IPS-20b (cell line): ENCODE measurements around the gene ZNF230.
A peak's percentile ranks its signal among the peaks of the same experiment; 100 is the strongest.

ENCODE experiments used
- H3K27ac ChIP-seq: one replicate; pipeline ENCODE4 v1.5.1; 2013; ENCODE audit warnings: low read length
- H3K27me3 ChIP-seq: 2 replicates; pipeline ENCODE4 v1.6.1; 2013; ENCODE audit warnings: mild to moderate bottlenecking, low read length, inconsistent platforms; ENCODE audit not compliant: insufficient read depth
- H3K36me3 ChIP-seq: 2 replicates; pipeline ENCODE4 v1.6.1; 2013; ENCODE audit warnings: low read depth, mild to moderate bottlenecking, inconsistent platforms, low read length, moderate library complexity; ENCODE audit not compliant: insufficient read depth
- H3K4me1 ChIP-seq: 2 replicates; pipeline ENCODE4 v1.6.1; 2013; ENCODE audit warnings: mild to moderate bottlenecking, control low read depth, inconsistent platforms, low read length, moderate library complexity; ENCODE audit not compliant: insufficient read depth
- H3K4me3 ChIP-seq: 2 replicates; pipeline ENCODE4 v1.5.1; 2013; ENCODE audit warnings: mild to moderate bottlenecking, low read length, inconsistent platforms
- H3K9ac ChIP-seq: 2 replicates; pipeline ENCODE4 v1.6.1; 2013; ENCODE audit warnings: low read depth, mild to moderate bottlenecking, inconsistent platforms, low read length, moderate library complexity
- H3K9me3 ChIP-seq: 2 replicates; pipeline ENCODE4 v1.6.1; 2013; ENCODE audit warnings: mild to moderate bottlenecking, low read depth, low read length, inconsistent platforms; ENCODE audit not compliant: insufficient read depth

ZNF230 gene

DNA sequence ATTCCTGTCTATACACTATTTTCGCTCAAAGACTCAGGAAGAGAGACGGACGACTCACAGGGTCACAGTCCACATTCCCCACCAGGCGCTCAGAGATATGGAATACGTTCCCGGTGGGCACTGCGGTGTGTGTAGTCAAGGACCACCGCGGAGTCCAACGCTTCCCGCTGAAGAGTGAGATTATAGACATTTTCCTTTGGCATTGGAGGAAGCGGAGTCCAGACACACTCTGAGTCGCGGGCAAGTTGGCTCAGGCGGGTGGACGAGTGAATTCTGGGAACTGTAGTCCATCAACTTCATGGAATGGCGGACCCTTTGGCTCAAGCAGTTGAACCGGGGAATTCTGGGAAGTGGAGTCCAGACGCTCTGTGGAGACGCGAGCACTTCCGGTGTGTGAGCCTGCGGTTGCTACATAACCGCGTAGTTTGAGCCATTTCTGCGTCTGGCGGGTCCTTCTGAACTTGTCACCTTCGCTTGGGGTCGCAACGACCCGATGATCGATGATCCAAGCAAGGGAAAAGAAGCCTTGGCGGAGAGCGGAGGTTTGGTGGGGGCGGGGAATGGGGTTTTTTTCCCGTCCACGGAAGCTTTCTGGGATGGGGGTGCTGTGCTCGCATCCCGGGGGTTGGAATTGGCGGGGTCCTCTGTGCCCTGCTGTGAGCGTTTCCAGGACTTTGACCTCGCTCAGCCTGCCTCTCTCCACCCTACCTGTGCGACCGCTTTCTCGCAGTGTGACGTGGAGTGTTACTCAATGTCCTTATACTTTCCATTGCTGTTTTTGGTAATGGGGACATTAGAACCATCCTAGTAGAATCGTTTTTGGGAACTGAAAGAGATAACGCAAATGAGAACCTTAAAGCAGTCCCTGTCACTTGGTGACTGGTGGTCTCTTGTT lies at the start of gene ZNF230:
TSS of gene ZNF230 (plus strand) at position 392 of the 895 bp plus-strand sequence. CDS start 4,122 bp downstream, outside the sequence.
- H3K4me3 ChIP-seq = peak within 1 kb of the TSS; percentile 93
- H3K9ac ChIP-seq = peak within 1 kb of the TSS; percentile 70
- no peaks in the 10 kb centered on the region for H3K4me1 ChIP-seq
- 0 out of 2 replicates have a peak, but pooled peaks cover under 1% of the 10 kb centered on the region for H3K36me3 ChIP-seq
- H3K27me3 ChIP-seq = no peaks in the 10 kb centered on the region
- H3K9me3 ChIP-seq = peaks cover 31% of the 10 kb centered on the region; the same call in 1 of the 2 replicates
- no peak within 1 kb of the TSS for H3K27ac ChIP-seq

GRCh38 chr19:43956827-43957226 lies 45.9 kb upstream of the ZNF230 start:
- Histone ChIP-seq H3K4me1 (no peaks in the 10 kb centered on the region), H3K27ac (no peak overlapping the region), H3K9me3 (peaks cover 57% of the 10 kb centered on the region), H3K36me3 (no peaks in the 10 kb centered on the region), H3K4me3 (no peak overlapping the region), H3K9ac (no peak overlapping the region), H3K27me3 (no peaks in the 10 kb centered on the region)

- Histone ChIP-seq H3K27ac (no peak overlapping the region), H3K4me1 (no peaks in the 10 kb centered on the region), H3K27me3 (no peaks in the 10 kb centered on the region), H3K9ac (no peak overlapping the region), H3K4me3 (no peak overlapping the region), H3K36me3 (no peaks in the 10 kb centered on the region; the same call in 1 of the 2 replicates), H3K9me3 (peaks cover 66% of the 10 kb centered on the region)
Observed at GRCh38 chr19:43957891-43958290, 44.9 kb upstream of the ZNF230 start.

DNA sequence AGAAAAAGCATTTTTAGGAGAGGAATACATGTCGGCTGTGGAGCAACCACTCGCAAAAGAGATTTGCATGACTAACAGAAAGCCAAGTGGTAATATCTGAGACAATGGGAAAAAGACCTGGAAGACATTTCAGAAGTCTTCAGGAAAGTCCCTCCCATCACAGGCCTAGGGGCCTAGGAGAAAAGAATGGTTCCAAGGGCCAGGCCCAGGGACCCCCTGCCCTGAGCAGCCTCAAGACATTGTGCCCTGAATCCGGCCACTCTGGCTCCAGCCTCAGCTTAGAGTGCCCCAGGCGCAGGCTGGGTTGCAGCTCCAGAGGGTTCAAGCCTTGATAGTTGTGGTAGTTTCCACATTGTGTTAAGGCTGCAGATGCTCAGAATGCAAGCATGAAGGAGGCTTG lies 42.3 kb upstream of the ZNF230 start:
- Histone ChIP-seq H3K27me3 (no peaks in the 10 kb centered on the region), H3K27ac (no peak overlapping the region), H3K36me3 (peaks cover 19% of the 10 kb centered on the region), H3K4me1 (no peaks in the 10 kb centered on the region), H3K9me3 (peaks cover 81% of the 10 kb centered on the region), H3K9ac (no peak overlapping the region), H3K4me3 (no peak overlapping the region)

- peaks cover 66% of the 10 kb centered on the region for H3K36me3 ChIP-seq
- peaks cover 91% of the 10 kb centered on the region for H3K9me3 ChIP-seq
Observed at GRCh38 chr19:43966079-43966694, 36.6 kb upstream of the ZNF230 start.

GRCh38 chr19:43976732-43977131 lies 26.0 kb upstream of the ZNF230 start:
- H3K4me3 ChIP-seq = no peak overlapping the region
- H3K27me3 ChIP-seq = no peaks in the 10 kb centered on the region
- H3K9ac ChIP-seq = no peak overlapping the region
- H3K36me3 ChIP-seq = no peaks in the 10 kb centered on the region
- no peaks in the 10 kb centered on the region for H3K4me1 ChIP-seq
- peaks cover 94% of the 10 kb centered on the region for H3K9me3 ChIP-seq
- H3K27ac ChIP-seq = no peak overlapping the region

More at GRCh38 chr19:43966079-43966694, 36.6 kb upstream of the ZNF230 start:
- Histone ChIP-seq H3K27me3 (no peaks in the 10 kb centered on the region), H3K4me3 (peak overlapping the region; percentile 34; the same call in 1 of the 2 replicates), H3K9ac (no peak overlapping the region), H3K27ac (no peak overlapping the region), H3K4me1 (no peaks in the 10 kb centered on the region)

DNA sequence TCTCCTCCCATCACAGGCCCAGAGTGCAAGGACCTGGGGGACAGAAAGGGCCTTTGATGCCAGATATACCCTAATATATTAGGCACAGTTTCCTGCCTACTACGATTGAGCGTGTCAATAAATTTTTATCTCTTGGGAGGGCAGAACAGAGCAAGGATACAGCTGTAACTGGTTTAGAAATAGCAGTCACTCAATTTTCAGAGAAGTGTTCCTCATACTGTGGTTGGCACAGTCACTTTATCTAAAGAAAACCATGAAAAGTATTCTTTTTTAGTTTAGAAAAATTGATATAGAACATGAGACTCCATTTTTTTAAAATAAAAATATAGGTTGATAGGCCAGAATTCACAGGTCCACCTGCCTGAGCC lies 19.2 kb upstream of the ZNF230 start:
- H3K27ac ChIP-seq = no peak overlapping the region

DNA sequence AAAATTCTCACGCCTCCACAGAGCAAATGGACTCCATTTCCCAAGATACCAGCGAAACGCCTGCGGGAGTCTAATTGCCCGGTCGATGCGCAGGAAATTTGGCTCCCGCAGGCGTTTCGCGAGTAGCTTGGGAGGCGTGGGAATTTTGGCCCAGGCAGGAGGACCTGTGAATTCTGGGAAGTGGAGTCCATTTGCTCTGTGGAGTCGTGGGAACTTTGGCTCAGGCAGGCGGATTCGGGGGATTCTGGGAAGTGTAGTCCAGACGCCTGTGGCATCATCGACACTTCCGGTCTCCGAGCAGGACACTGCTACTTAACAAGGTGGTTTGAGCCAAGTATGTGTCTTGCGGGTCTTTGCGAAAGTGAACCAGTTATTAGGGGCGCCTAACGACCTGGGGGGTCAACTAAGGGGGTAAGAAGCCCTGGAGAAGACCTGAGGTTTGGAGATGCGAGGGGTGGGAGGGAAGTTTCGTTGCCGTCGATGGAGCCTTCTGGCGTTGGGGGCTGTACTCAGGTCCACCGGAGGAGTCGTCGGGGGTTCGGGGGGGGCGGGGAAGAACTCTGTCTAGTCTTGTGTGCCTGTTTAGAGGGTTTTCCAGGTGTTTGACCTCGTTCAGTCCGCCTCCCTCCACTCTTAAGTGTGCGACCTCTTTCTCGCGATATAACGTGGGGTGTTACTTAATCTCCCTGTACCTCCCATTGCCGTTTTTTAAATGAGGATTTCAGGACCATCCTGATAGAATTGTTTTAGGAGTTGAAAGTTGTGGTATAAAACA lies 18.7 kb upstream of the ZNF230 start, which contains the start of gene ZNF155:
TSS of gene ZNF155 (plus strand) at position 277 of the 775 bp plus-strand sequence. CDS start 4,356 bp downstream, outside the sequence.
- Histone ChIP-seq H3K4me1 (no peaks in the 10 kb centered on the region; the same call in 1 of the 2 replicates), H3K4me3 (peak within 1 kb of the TSS; percentile 94), H3K27me3 (no peaks in the 10 kb centered on the region), H3K9me3 (peaks cover 23% of the 10 kb centered on the region), H3K9ac (peak within 1 kb of the TSS; percentile 77; the same call in 1 of the 2 replicates), H3K27ac (no peak within 1 kb of the TSS), H3K36me3 (peaks cover 7% of the 10 kb centered on the region; the same call in 1 of the 2 replicates)

More for the DNA sequence above, 19.2 kb upstream of the ZNF230 start:
- Histone ChIP-seq H3K9me3 (peaks cover 29% of the 10 kb centered on the region), H3K4me3 (peak overlapping the region; percentile 37; the same call in 1 of the 2 replicates), H3K9ac (no peak overlapping the region), H3K27me3 (no peaks in the 10 kb centered on the region), H3K36me3 (peaks cover 2% of the 10 kb centered on the region; the same call in 1 of the 2 replicates), H3K4me1 (no peaks in the 10 kb centered on the region; the same call in 1 of the 2 replicates)

- Histone ChIP-seq H3K4me3 (peak overlapping the region; percentile 94), H3K4me1 (no peaks in the 10 kb centered on the region; the same call in 1 of the 2 replicates), H3K27me3 (no peaks in the 10 kb centered on the region), H3K9ac (peak overlapping the region; percentile 77; the same call in 1 of the 2 replicates), H3K36me3 (peaks cover 13% of the 10 kb centered on the region), H3K27ac (no peak overlapping the region), H3K9me3 (peaks cover 22% of the 10 kb centered on the region)
Observed at GRCh38 chr19:43984687-43985000, 18.1 kb upstream of the ZNF230 start.

- H3K9me3 ChIP-seq = peaks cover 16% of the 10 kb centered on the region; the same call in 1 of the 2 replicates
- H3K4me3 ChIP-seq = no peak overlapping the region
- peaks cover 36% of the 10 kb centered on the region for H3K36me3 ChIP-seq
- H3K27me3 ChIP-seq = no peaks in the 10 kb centered on the region
- no peaks in the 10 kb centered on the region for H3K4me1 ChIP-seq
- no peak overlapping the region for H3K9ac ChIP-seq
- no peak overlapping the region for H3K27ac ChIP-seq
Observed at GRCh38 chr19:43997631-43998290, 5.0 kb upstream of the ZNF230 start.

DNA sequence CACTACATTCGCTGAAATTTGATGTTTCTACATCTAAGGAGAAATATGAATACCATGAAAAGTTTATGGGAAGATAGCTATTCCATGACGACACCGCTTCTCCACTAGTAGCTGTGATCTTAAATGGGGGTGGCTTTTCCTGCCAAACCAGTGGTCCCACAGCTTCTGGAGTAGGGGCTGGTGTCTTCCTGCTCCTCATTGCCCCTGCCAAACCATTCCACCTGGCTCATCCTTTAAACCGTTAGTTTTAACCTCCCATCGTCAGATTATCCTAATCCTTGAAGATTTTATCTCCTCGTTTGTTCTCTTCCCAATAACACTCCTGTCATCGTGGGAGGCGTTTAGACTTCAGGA lies 568 bp upstream of the ZNF230 start:
- Histone ChIP-seq H3K27me3 (no peaks in the 10 kb centered on the region), H3K4me1 (no peaks in the 10 kb centered on the region), H3K4me3 (peak overlapping the region; percentile 93), H3K9ac (peak overlapping the region; percentile 70), H3K36me3 (no peaks in the 10 kb centered on the region), H3K27ac (no peak overlapping the region), H3K9me3 (peaks cover 26% of the 10 kb centered on the region; the same call in 1 of the 2 replicates)
